Muscle of leg (tissue), 11 donors: ENCODE results near the gene DEGS1. TPM values are rescaled to one million over a fixed set of nuclear protein-coding genes. Genes with fewer than 3 reads are reported as not detected.

Experiments used
- DNase-seq: peaks from one replicate; pipeline ENCODE4 v3.0.0; 2013
- H3K27ac ChIP-seq: one replicate; pipeline ENCODE4 v1.5.1; 2013; ENCODE audit warnings: mild to moderate bottlenecking, low read length, control low read depth
- H3K27me3 ChIP-seq: one replicate; pipeline ENCODE4 v1.6.1; 2013; ENCODE audit warnings: low read length; ENCODE audit not compliant: control insufficient read depth, insufficient read depth
- H3K36me3 ChIP-seq: one replicate; pipeline ENCODE4 v1.6.1; 2013; ENCODE audit warnings: low read length; ENCODE audit not compliant: control insufficient read depth, insufficient read depth
- H3K4me1 ChIP-seq: one replicate; pipeline ENCODE4 v1.6.1; 2013; ENCODE audit warnings: low read length; ENCODE audit not compliant: control insufficient read depth, insufficient read depth
- H3K4me3 ChIP-seq: one replicate; pipeline ENCODE4 v1.5.1; 2013; ENCODE audit warnings: low read length, control low read depth
- H3K9me3 ChIP-seq: replicated peaks from 2 replicates; pipeline ENCODE4 v1.6.1; 2013; ENCODE audit warnings: low read depth, low read length; ENCODE audit not compliant: control insufficient read depth
- WGBS: methylation state at CpG from one replicate; pipeline ENCODE4 v1.1.5; 2013; ENCODE audit warnings: missing lambda C conversion rate; ENCODE audit not compliant: insufficient coverage; 5-methylcytosine and 5-hydroxymethylcytosine counted together
- polyA plus RNA-seq, 8 donors: library from polyadenylated mRNA; unstranded; fragments of 120-200 nt; gene quantifications; one replicate each; pipeline versions ENCODE4 v1.2.1 to v1.2.3, GENCODE V29; 2013; ENCODE audit warnings: inconsistent platforms in 1 of 8, low replicate concordance in 1 of 8; ENCODE audit not compliant: insufficient read length in 8 of 8, insufficient read depth in 1 of 8
- total RNA-seq: library from RNA; stranded (reverse); fragments of 120-200 nt; gene quantifications from one replicate; pipeline ENCODE4 v1.2.4, GENCODE V29; 2013

Gene DEGS1
- total and polyA plus RNA-seq, 9 donors: 35.4 to 69.3 (median 42.7) TPM

DNA sequence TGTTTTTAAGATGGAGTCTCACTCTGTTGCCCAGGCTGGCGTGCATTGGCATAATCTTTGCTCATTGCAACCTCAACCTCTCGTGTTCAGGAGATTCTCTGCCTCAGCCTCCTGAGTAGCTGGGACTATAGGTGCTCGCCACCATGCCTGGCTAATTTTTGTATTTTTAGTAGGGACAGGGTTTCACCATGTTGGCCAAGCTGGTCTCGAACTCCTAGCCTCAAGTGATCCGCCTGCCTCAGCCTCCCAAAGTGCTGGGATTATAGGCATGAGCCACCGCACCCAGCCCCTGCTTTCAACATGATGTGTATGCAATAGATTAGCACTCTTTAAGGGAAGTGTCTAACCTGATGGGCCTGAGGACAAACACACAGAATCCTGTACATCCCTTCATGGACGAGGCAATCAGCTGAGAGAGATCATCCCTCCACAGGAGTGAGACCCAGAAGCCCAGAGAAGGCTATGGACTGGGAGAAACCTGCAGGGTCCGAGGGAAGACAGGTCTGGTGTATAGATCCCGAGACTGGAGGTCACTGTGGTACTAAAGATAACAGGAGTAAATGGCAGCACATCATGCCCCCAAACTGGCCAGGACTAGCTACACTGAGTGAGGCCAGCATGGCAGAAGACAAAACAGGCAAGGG, 5.6 kb upstream of the DEGS1 start:
- Histone ChIP-seq H3K9me3 (no peaks in the 10 kb centered on the region), H3K36me3 (no peaks in the 10 kb centered on the region), H3K27ac (no peak overlapping the region), H3K27me3 (peaks cover 2% of the 10 kb centered on the region), H3K4me1 (no peaks in the 10 kb centered on the region), H3K4me3 (no peak overlapping the region)
- DNase-seq: no peak
- 88% methylated on average over 4 of the region's 9 CpGs for WGBS

DNA sequence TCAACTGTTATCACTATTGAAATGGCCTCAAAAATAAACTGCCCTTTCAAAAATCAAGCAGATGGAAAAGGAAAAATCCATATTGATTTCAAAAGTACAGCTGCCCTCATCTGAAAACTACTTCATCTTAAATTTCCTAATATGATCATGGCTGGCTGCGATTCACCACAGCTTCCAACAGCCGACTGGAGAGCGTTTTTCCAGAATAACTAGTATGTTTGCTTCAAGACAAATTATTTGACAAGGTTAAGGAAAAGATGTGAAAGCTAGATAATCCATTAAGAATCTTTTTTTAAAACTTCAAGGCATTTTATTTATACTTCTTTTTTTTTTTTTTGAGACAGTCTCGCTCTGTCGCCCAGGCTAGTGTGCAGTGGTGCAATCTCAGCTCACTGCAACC, 4.1 kb upstream of the DEGS1 start:
- Histone ChIP-seq H3K27ac (no peak overlapping the region), H3K9me3 (no peaks in the 10 kb centered on the region)
- no CpG with 5 or more reads among the region's 5 CpGs for WGBS

DNA sequence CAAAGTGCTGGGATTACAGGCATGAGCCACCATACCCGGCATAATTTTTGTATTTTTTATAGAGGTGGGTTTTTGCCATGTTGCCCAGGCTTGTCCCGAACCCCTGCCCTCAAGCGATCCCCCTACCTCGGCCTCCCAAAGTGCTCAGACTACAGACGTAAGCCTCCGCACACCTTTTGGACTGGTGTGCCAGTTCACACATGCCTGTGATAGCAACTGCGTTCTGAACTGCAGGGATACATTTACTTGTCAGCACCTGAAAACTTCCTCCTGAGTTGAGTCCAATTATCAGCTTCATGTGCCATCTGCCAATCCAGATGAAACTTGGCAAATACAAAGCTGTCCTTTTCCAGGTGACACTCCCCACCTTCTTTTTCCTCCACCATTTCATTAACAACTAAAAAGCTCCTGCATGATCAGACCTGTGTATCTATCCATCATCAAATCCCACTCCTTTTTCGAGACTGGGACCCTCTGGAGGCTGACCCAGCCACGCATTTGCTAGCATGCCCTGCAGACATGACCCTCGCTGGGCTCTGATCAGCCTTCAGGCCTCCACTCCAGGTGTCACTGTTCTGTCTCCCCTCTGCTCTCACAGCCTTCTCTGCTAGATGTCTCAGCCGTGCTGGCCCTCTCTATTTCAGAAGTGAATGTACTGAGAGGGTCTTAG, 2.1 kb upstream of the DEGS1 start:
- Histone ChIP-seq H3K4me1 (peaks cover 16% of the 10 kb centered on the region), H3K4me3 (no peak overlapping the region), H3K9me3 (no peaks in the 10 kb centered on the region), H3K36me3 (no peaks in the 10 kb centered on the region), H3K27ac (no peak overlapping the region), H3K27me3 (no peaks in the 10 kb centered on the region)
- WGBS: 90% methylated on average over 10 of the region's 11 CpGs
- no peak for DNase-seq

More for the DNA sequence above, 4.1 kb upstream of the DEGS1 start:
- no peak overlapping the region for H3K4me3 ChIP-seq
- peaks cover 2% of the 10 kb centered on the region for H3K4me1 ChIP-seq
- no peaks in the 10 kb centered on the region for H3K36me3 ChIP-seq
- H3K27me3 ChIP-seq: peaks cover 2% of the 10 kb centered on the region
- DNase-seq: no peak

- Histone ChIP-seq H3K27me3 (no peaks in the 10 kb centered on the region), H3K4me1 (peaks cover 16% of the 10 kb centered on the region), H3K9me3 (no peaks in the 10 kb centered on the region), H3K27ac (no peak overlapping the region), H3K4me3 (no peak overlapping the region), H3K36me3 (no peaks in the 10 kb centered on the region)
- WGBS: no CpG with 5 or more reads among the region's 4 CpGs
- DNase-seq: no peak
Observed at GRCh38 chr1:224181453-224181810, 1.6 kb upstream of the DEGS1 start.

DNA sequence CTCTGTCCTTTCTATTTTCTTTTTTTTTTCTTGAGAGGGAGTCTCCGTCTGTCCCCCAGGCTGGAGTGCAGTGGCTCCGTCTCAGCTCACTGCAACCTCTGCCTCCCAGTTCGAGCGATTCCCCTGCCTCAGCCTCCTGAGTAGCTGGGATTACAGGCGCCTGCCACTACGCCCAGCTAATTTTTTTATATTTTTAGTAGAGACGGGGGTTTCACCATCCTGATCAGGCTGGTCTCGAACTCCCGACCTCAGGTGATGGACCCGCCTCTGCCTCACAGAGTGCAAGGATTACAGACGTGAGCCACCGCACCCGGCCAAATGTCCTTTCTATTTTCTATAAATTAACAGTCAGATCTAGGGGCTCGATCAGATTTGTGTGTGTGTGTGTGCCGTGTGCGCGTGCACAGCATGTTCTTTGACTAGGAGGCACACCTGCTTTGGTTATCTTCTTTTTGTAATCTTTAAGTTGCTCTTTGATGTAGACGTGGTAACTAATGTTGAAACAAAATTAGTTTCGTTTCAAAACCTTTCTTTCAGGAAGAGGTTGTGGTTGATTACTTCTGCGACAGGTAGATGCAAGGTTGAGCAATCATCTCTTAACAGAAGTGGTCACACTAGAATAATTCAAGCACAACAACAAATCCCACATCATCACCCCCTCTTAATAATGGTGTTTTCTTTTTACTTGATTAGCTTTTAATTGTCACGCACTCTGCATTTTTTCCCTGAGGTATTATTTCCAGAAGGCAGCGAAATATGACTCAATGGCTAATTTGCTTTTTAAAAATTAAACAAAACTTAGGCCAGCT, 779 bp upstream of the DEGS1 start:
- Histone ChIP-seq H3K4me3 (peak overlapping the region; percentile 93), H3K4me1 (peaks cover 16% of the 10 kb centered on the region), H3K9me3 (no peaks in the 10 kb centered on the region), H3K27me3 (no peaks in the 10 kb centered on the region), H3K27ac (peak overlapping the region; percentile 88), H3K36me3 (no peaks in the 10 kb centered on the region)
- DNase-seq: no peak
- whole genome bisulfite sequencing: 0% methylated on average over 1 of the region's 22 CpGs

GRCh38 chr1:224183591-224184312, 712 bp downstream of the DEGS1 start:
- H3K9me3 ChIP-seq: no peaks in the 10 kb centered on the region
- peaks cover 16% of the 10 kb centered on the region for H3K4me1 ChIP-seq
- no peaks in the 10 kb centered on the region for H3K27me3 ChIP-seq
- H3K4me3 ChIP-seq: peak overlapping the region; percentile 93
- DNase-seq: peak; percentile 79
- H3K36me3 ChIP-seq: no peaks in the 10 kb centered on the region
- H3K27ac ChIP-seq: peak overlapping the region; percentile 87
- WGBS: under 1% methylated on average over 46 of the region's 53 CpGs

DNA sequence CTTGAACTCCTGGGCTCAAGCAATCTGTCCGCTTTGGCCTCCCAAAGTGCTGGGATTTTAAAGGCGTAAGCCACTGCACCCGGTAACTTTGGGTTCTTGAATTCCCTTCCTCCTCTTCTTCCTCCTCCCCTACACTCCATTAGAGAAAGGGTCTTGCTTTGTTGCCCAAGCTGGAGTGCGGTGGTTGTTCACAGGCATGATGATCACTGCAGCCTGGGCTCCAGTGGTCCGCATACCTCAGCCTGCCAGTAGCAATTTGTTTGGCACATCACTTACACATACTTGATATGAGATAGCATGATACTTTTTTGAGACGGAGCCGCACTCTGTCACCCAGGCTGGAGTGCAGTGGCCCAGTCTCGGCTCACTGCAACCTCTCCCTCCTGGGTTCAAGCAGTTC, 2.2 kb downstream of the DEGS1 start:
- no peak overlapping the region for H3K27ac ChIP-seq

DNA sequence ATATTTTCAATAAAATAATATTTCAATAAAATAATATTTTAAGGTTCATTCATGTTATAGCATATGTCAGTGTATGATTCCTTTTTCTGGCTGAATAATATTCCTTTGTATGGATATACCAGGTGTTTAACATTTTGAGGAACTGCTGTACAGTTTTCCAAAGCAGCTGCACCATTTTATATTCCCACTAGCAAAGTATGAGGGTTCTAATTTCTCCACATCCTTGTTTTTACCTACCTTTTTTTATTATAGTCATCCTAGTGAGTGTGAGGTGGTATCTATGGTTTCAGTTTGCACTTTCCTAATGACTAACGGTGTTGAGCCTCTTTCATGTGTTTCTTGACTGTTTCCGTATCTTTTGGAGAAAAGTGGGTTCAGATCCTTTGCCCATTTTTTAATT, 5.2 kb downstream of the DEGS1 start:
- WGBS: no CpG with 5 or more reads among the region's 2 CpGs
- H3K36me3 ChIP-seq: peaks cover 13% of the 10 kb centered on the region
- no peak for DNase-seq
- peaks cover 13% of the 10 kb centered on the region for H3K4me1 ChIP-seq
- H3K9me3 ChIP-seq: no peaks in the 10 kb centered on the region
- no peak overlapping the region for H3K27ac ChIP-seq
- no peaks in the 10 kb centered on the region for H3K27me3 ChIP-seq
- no peak overlapping the region for H3K4me3 ChIP-seq

More for the DNA sequence above, 2.2 kb downstream of the DEGS1 start:
- Histone ChIP-seq H3K4me3 (no peak overlapping the region), H3K9me3 (no peaks in the 10 kb centered on the region), H3K27me3 (no peaks in the 10 kb centered on the region), H3K36me3 (peaks cover 4% of the 10 kb centered on the region), H3K4me1 (peaks cover 16% of the 10 kb centered on the region)
- 88% methylated on average over 7 of the region's 8 CpGs for WGBS
- DNase-seq: no peak

DNA sequence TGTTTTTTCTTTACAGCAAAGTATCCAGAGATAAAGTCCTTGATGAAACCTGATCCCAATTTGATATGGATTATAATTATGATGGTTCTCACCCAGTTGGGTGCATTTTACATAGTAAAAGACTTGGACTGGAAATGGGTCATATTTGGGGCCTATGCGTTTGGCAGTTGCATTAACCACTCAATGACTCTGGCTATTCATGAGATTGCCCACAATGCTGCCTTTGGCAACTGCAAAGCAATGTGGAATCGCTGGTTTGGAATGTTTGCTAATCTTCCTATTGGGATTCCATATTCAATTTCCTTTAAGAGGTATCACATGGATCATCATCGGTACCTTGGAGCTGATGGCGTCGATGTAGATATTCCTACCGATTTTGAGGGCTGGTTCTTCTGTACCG, 6.5 kb downstream of the DEGS1 start:
- Histone ChIP-seq H3K9me3 (no peaks in the 10 kb centered on the region), H3K36me3 (peaks cover 23% of the 10 kb centered on the region), H3K27me3 (no peaks in the 10 kb centered on the region), H3K27ac (no peak overlapping the region), H3K4me1 (peaks cover 8% of the 10 kb centered on the region), H3K4me3 (no peak overlapping the region)
- DNase-seq: no peak
- 80% methylated on average over 2 of the region's 7 CpGs for WGBS
